ENCODE measurements around the gene SLCO3A1.
"Not testable (repeated sequence)": the region's sequence is repeated elsewhere in the genome, so short reads cannot be mapped to it uniquely, and the experiment has no call there.

The SLCO3A1 gene

GRCh38 chr15:92070251-92070650, 216.7 kb downstream of the SLCO3A1 start:
- DNase-seq (ENCODE audit: low spot score), result not testable (repeated sequence)

- DNase-seq (ENCODE audit: low spot score), result no peak
Measured at GRCh38 chr15:92071045-92071634, 217.6 kb downstream of the SLCO3A1 start.

- DNase-seq (ENCODE audit: low spot score), result no peak
Measured at GRCh38 chr15:92073044-92073785, 219.7 kb downstream of the SLCO3A1 start.

- no peak for DNase-seq (ENCODE audit: low spot score)
Measured at GRCh38 chr15:92074101-92074500, 220.6 kb downstream of the SLCO3A1 start.

GRCh38 chr15:92074646-92075045, 221.1 kb downstream of the SLCO3A1 start:
- DNase-seq (ENCODE audit: low spot score), result no peak

GRCh38 chr15:92075764-92076163, 222.3 kb downstream of the SLCO3A1 start:
- DNase-seq (ENCODE audit: low spot score), result no peak

- no peak for DNase-seq (ENCODE audit: low spot score)
Measured at GRCh38 chr15:92076541-92076940, 223.0 kb downstream of the SLCO3A1 start.

GRCh38 chr15:92077353-92078085, 224.0 kb downstream of the SLCO3A1 start:
- DNase-seq (ENCODE audit: low spot score), result peak; percentile 65

GRCh38 chr15:92078270-92078669, 224.8 kb downstream of the SLCO3A1 start:
- DNase-seq (ENCODE audit: low spot score), result no peak

GRCh38 chr15:92079047-92079446, 225.5 kb downstream of the SLCO3A1 start:
- DNase-seq (ENCODE audit: low spot score), result peak; percentile 37

- DNase-seq (ENCODE audit: low spot score), result no peak
Measured at GRCh38 chr15:92079647-92080255, 226.2 kb downstream of the SLCO3A1 start.

- DNase-seq (ENCODE audit: low spot score), result peak; percentile 71
Measured at GRCh38 chr15:92082006-92082843, 228.7 kb downstream of the SLCO3A1 start.

GRCh38 chr15:92083190-92083589, 229.7 kb downstream of the SLCO3A1 start:
- no peak for DNase-seq (ENCODE audit: low spot score)

- no peak for DNase-seq (ENCODE audit: low spot score)
Measured at GRCh38 chr15:92087211-92087610, 233.7 kb downstream of the SLCO3A1 start.

GRCh38 chr15:92091155-92091734, 237.7 kb downstream of the SLCO3A1 start:
- no peak for DNase-seq (ENCODE audit: low spot score)

GRCh38 chr15:92092289-92093105, 239.0 kb downstream of the SLCO3A1 start:
- no peak for DNase-seq (ENCODE audit: low spot score)

GRCh38 chr15:92095693-92096092, 242.2 kb downstream of the SLCO3A1 start:
- no peak for DNase-seq (ENCODE audit: low spot score)

GRCh38 chr15:92097474-92098178, 244.1 kb downstream of the SLCO3A1 start:
- peak; percentile 18 for DNase-seq (ENCODE audit: low spot score)

- no peak for DNase-seq (ENCODE audit: low spot score)
Measured at GRCh38 chr15:92098869-92099268, 245.4 kb downstream of the SLCO3A1 start.

- no peak for DNase-seq (ENCODE audit: low spot score)
Measured at GRCh38 chr15:92100301-92100700, 246.8 kb downstream of the SLCO3A1 start.

Data from RKO (cell line).